ENCODE data around the gene SMAD6. TPM values are rescaled to one million over a fixed set of nuclear protein-coding genes. Genes with fewer than 3 reads are reported as not detected.

The SMAD6 gene
- total and polyA plus RNA-seq, 2 experiments from 2014 or later, result 1.6 to 15.7 TPM

DNA sequence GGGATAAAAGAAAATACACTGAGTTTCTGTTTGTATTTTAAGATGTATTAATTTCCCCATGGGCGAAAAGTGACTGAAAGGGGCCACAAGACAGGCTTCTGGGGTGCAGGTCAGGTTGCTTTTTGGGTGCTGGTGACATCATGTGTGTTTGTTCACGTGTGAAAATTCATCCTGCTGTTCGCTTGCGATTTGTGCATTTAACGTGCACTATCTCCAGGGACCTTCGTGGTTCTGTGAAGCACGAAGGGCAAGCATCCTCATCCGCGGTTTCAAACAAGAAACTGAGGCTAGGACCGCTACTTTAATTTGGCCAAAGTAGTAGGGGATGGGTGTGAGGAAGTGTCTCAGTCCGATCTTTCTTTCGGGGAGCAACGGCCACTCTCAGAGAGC is 1.6 kb upstream of the SMAD6 start:
- H3K79me2 ChIP-seq (replicated peaks; ENCODE audit: insufficient read depth), result peaks cover 12% of the 10 kb centered on the region
- ATAC-seq (no peak), DNase-seq (ENCODE audit: low spot score) (no peak)
- Mint-ChIP-seq H3K27me3 (ENCODE audit: insufficient read depth, low read depth, poor library complexity) (peaks cover 40% of the 10 kb centered on the region), H3K36me3 (ENCODE audit: low read depth) (peaks cover under 1% of the 10 kb centered on the region; the same call in 1 of the 3 replicates), H3K27ac (no peak overlapping the region), H3K4me3 (peak overlapping the region; percentile 81), H3K4me1 (peaks cover 31% of the 10 kb centered on the region), H3K9me3 (no peaks in the 10 kb centered on the region)
- peak overlapping the region; percentile 86 for H3K4me3 ChIP-seq
- H4K20me1 ChIP-seq (replicated peaks; ENCODE audit: insufficient read depth), result peaks cover 14% of the 10 kb centered on the region
- TF ChIP-seq CREB1 (CRISPR knock-in tag; IDR thresholded peaks at IDR 0.05; ENCODE audit: low read depth) (no peak), POLR2AphosphoS5 (IDR thresholded peaks at IDR 0.05; ENCODE audit: low read depth) (no peak), EZH2phosphoT487 (IDR thresholded peaks at IDR 0.05; ENCODE audit: unreplicated experiment) (no peak), CTCF (conservative IDR thresholded peaks at IDR 0.05; ENCODE audit: low read depth in 2 of 2) (no peak), STAT1 (IDR thresholded peaks at IDR 0.05; ENCODE audit: unreplicated experiment) (no peak), NANOG (IDR thresholded peaks at IDR 0.05; ENCODE audit: borderline replicate concordance) (no peak), ZNF114 (CRISPR knock-in tag; IDR thresholded peaks at IDR 0.05) (no peak), REST (IDR thresholded peaks at IDR 0.05; ENCODE audit: unreplicated experiment) (no peak), JUNB (IDR thresholded peaks at IDR 0.05; ENCODE audit: unreplicated experiment) (no peak), ZNF462 (CRISPR knock-in tag; IDR thresholded peaks at IDR 0.05) (no peak), ZNF331 (CRISPR knock-in tag; IDR thresholded peaks at IDR 0.05; ENCODE audit: low read depth) (no peak), EZH2 (IDR thresholded peaks at IDR 0.05; ENCODE audit: low read depth, unreplicated experiment) (no peak)
- TF ChIP-seq, protein P1, sequence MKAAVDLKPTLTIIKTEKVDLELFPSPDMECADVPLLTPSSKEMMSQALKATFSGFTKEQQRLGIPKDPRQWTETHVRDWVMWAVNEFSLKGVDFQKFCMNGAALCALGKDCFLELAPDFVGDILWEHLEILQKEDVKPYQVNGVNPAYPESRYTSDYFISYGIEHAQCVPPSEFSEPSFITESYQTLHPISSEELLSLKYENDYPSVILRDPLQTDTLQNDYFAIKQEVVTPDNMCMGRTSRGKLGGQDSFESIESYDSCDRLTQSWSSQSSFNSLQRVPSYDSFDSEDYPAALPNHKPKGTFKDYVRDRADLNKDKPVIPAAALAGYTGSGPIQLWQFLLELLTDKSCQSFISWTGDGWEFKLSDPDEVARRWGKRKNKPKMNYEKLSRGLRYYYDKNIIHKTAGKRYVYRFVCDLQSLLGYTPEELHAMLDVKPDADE (IDR thresholded peaks at IDR 0.05), result no peak
- peaks cover 12% of the 10 kb centered on the region for H3F3A ChIP-seq (replicated peaks; ENCODE audit: low read depth)
- peaks cover 26% of the 10 kb centered on the region for H3K4me1 ChIP-seq (ENCODE audit: insufficient read depth)
- no peaks in the 10 kb centered on the region for H3K36me3 ChIP-seq (ENCODE audit: insufficient read depth)
- H3K9me2 ChIP-seq (ENCODE audit: insufficient read depth), result no peaks in the 10 kb centered on the region
- H3K27ac ChIP-seq (ENCODE audit: low read depth), result no peak overlapping the region
- peak overlapping the region; percentile 93; the same call in 1 of the 2 replicates for H2AFZ ChIP-seq
- H3K27me3 ChIP-seq (ENCODE audit: insufficient read depth), result peaks cover 42% of the 10 kb centered on the region
- peak overlapping the region; percentile 95 for H3K4me2 ChIP-seq
